Measurements from ENCODE around the gene HYAL1. TPM values are rescaled to one million over a fixed set of nuclear protein-coding genes. Genes with fewer than 3 reads are reported as not detected.

HYAL1 gene
- total and polyA plus RNA-seq, 2 donors from 2014 or later = 47.5 to 126 TPM

DNA sequence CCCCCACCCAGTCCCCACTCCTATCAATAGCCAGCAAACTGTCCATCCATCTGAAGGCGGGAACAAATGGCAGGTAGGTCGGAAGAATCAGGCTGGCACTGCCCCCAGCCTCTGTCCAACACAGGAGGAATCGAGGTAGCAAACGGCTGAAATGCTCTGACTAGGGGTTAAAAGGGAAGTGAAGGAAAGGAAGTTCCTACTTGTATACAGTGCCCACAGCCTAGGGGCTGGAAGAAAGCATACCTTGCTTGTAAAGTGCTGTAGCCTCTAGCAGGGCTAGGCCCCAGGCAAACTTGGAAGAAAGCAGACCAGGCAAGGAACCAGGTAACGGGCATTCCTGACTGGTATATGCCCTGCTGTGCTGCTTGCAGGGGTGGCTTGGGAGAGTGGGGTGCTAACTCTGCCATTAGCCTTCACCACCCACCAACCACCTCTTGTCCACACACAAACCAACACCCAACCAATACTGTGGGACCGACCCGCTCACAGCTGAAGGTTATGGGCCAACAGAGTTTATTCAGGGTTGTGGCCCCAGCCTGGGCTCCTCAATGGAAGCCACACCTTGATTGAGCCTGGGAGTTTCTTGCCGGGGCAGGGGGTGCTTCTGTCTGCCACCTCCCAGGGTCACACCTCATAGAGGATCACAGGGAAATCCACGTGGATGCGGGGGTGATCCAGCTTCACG, 22.3 kb upstream of the HYAL1 start:
- Histone ChIP-seq H3K4me1 (ENCODE audit: control insufficient read depth in 2 of 3, insufficient read depth in 2 of 3, low read depth in 1 of 3, low read length in 3 of 3) (peaks cover 0 to 30% (median 14%) of the 10 kb centered on the region in 3 donors), H3K27ac (ENCODE audit: low read depth in 2 of 2, low read length in 2 of 2) (no peak overlapping the region), H3K27me3 (ENCODE audit: control insufficient read depth, insufficient read depth, low read length) (no peaks in the 10 kb centered on the region), H3K36me3 (ENCODE audit: control insufficient read depth in 2 of 3, insufficient read depth in 3 of 3, low read length in 3 of 3) (peaks cover 3 to 25% (median 10%) of the 10 kb centered on the region in 3 donors), H3K9me3 (ENCODE audit: control insufficient read depth in 2 of 3, insufficient read depth in 1 of 3, low read length in 3 of 3) (no peaks in the 10 kb centered on the region), H3K9ac (ENCODE audit: low read length in 3 of 3) (no peak overlapping the region), H3K4me3 (ENCODE audit: low read length in 3 of 3) (no peak overlapping the region)
- intact Hi-C loops (cut with DNase I) = no loop called here
- FAIRE-seq (no peak), DNase-seq (no peak)
- TF ChIP-seq, protein P1, sequence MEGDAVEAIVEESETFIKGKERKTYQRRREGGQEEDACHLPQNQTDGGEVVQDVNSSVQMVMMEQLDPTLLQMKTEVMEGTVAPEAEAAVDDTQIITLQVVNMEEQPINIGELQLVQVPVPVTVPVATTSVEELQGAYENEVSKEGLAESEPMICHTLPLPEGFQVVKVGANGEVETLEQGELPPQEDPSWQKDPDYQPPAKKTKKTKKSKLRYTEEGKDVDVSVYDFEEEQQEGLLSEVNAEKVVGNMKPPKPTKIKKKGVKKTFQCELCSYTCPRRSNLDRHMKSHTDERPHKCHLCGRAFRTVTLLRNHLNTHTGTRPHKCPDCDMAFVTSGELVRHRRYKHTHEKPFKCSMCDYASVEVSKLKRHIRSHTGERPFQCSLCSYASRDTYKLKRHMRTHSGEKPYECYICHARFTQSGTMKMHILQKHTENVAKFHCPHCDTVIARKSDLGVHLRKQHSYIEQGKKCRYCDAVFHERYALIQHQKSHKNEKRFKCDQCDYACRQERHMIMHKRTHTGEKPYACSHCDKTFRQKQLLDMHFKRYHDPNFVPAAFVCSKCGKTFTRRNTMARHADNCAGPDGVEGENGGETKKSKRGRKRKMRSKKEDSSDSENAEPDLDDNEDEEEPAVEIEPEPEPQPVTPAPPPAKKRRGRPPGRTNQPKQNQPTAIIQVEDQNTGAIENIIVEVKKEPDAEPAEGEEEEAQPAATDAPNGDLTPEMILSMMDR (IDR thresholded peaks at IDR 0.05; ENCODE audit: borderline replicate concordance, extremely low read depth, insufficient read depth) = no peak

DNA sequence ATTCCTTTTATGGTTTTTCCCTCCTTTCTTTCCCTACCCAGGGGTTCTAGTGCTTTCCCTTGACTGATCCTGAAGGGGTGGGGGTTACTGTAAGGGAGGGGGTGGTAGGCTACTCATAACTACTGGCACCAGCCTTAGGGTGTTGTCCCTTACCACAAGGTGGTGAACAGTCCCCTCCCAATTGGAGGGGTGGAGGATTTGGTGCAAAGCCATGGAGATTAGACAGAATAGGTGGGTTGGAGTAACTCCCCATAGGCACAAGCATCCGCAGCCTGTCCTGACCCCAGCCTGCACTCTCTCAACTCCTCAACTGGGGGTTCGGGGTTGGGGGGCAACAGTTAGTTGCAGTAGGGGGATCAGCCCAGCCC, 21.7 kb upstream of the HYAL1 start:
- H3K4me1 ChIP-seq (ENCODE audit: control insufficient read depth in 2 of 3, insufficient read depth in 2 of 3, low read depth in 1 of 3, low read length in 3 of 3) = peaks cover under 1 to 35% (median 19%) of the 10 kb centered on the region in 3 donors
- H3K27ac ChIP-seq (ENCODE audit: low read depth in 2 of 2, low read length in 2 of 2) = no peak overlapping the region
- TF ChIP-seq, protein P1 (IDR thresholded peaks at IDR 0.05; ENCODE audit: borderline replicate concordance, extremely low read depth, insufficient read depth) = no peak

DNA sequence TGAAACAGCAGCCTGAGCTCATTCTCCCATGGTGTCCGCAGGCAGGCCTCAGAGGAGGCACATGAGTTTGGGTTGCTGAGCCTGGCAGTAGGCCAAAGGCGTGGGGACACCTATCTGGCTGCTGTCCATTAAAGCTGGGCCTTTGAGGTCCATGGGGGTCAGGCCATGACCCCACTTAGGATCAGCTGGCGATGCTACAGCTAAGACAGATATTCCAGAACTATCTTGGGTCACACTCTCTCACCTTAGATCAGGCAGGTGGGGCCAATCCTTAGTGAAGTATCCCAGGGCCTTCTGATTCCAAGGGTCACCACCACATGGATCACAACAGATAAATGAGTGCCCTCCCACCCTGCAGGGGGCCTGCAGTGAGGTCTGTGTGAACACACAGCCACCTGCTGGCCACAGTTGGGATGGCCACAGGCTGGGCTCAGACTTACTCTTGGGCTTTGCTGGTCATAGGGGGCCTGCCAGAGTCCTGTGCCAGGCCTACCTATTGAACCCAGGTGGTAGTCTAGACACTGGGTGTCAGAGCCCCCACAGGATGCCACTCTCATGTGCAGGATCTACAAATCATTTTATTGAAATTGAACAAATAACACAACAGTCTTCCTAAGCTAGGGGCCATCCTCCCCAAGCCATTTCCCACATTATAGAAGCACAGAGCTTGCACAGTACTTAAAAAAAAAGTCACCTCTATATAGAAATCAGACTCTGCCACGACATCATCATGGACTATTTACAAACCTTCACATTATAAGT, 21.2 kb upstream of the HYAL1 start:
- H3K9me3 ChIP-seq (ENCODE audit: control insufficient read depth in 2 of 3, insufficient read depth in 1 of 3, low read length in 3 of 3) = no peaks in the 10 kb centered on the region
- H3K4me1 ChIP-seq (ENCODE audit: control insufficient read depth in 2 of 3, insufficient read depth in 2 of 3, low read depth in 1 of 3, low read length in 3 of 3) = peaks cover 3 to 40% (median 25%) of the 10 kb centered on the region in 3 donors
- no peaks in the 10 kb centered on the region for H3K27me3 ChIP-seq (ENCODE audit: control insufficient read depth, insufficient read depth, low read length)
- intact Hi-C loops (cut with DNase I) = no loop called here
- TF ChIP-seq, protein P1 (IDR thresholded peaks at IDR 0.05; ENCODE audit: borderline replicate concordance, extremely low read depth, insufficient read depth) = peak; percentile 87
- peak overlapping the region in 1 of 3 donors; percentile 38 for H3K9ac ChIP-seq (ENCODE audit: low read length in 3 of 3)
- FAIRE-seq (no peak), DNase-seq (peak in 4 of 5 donors; percentile 62 to 86 (median 76))
- H3K36me3 ChIP-seq (ENCODE audit: control insufficient read depth in 2 of 3, insufficient read depth in 3 of 3, low read length in 3 of 3) = peaks cover 0 to 14% (median 8%) of the 10 kb centered on the region in 3 donors
- H3K4me3 ChIP-seq (ENCODE audit: low read length in 3 of 3) = peak overlapping the region in 1 of 3 donors; percentile 25
- peak overlapping the region; percentile 70 to 73 for H3K27ac ChIP-seq (ENCODE audit: low read depth in 2 of 2, low read length in 2 of 2)

More for the DNA sequence above, 21.7 kb upstream of the HYAL1 start:
- Histone ChIP-seq H3K9me3 (ENCODE audit: control insufficient read depth in 2 of 3, insufficient read depth in 1 of 3, low read length in 3 of 3) (no peaks in the 10 kb centered on the region), H3K9ac (ENCODE audit: low read length in 3 of 3) (no peak overlapping the region), H3K27me3 (ENCODE audit: control insufficient read depth, insufficient read depth, low read length) (no peaks in the 10 kb centered on the region), H3K4me3 (ENCODE audit: low read length in 3 of 3) (no peak overlapping the region), H3K36me3 (ENCODE audit: control insufficient read depth in 2 of 3, insufficient read depth in 3 of 3, low read length in 3 of 3) (peaks cover 3 to 20% (median 6%) of the 10 kb centered on the region in 3 donors)
- FAIRE-seq (no peak), DNase-seq (no peak)
- intact Hi-C loops (cut with DNase I) = no loop called here
